Kidney epithelial cell (primary cell): ENCODE data around the gene DLG5. TPM values are rescaled to one million over a fixed set of nuclear protein-coding genes. Genes with fewer than 3 reads are reported as not detected.

Experiments used
- DNase-seq: peaks from one replicate; pipeline ENCODE4 v3.0.0-alpha.2; 2010; ENCODE audit warnings: low read depth
- H3K27me3 ChIP-seq: 2 replicates; pipeline ENCODE4 v1.6.0; 2011; ENCODE audit warnings: low read length; ENCODE audit not compliant: control insufficient read depth, insufficient read depth
- H3K36me3 ChIP-seq: 2 replicates; pipeline ENCODE4 v1.5.1; 2011; ENCODE audit warnings: low read length; ENCODE audit not compliant: control insufficient read depth, insufficient read depth
- H3K4me3 ChIP-seq: 2 replicates; pipeline ENCODE4 v1.5.1; 2011; ENCODE audit warnings: low read depth, mild to moderate bottlenecking, control low read depth, low read length
- total RNA-seq: library from RNA; depleted of rRNA; stranded (reverse); fragments of >200 nt; gene quantifications from 2 replicates; pipeline ENCODE4 v1.2.3, GENCODE V29; 2015
- TF ChIP-seq, protein P1 (sequence below): IDR thresholded peaks from 2 replicates; pipeline ENCODE4 v1.5.1; 2011; ENCODE audit warnings: mild to moderate bottlenecking, moderate library complexity, low read length, control low read depth, inconsistent platforms; ENCODE audit not compliant: insufficient read depth, poor library complexity, severe bottlenecking

Gene DLG5
- total RNA-seq, 1 donor from 2014 or later: 35.9 TPM

DNA sequence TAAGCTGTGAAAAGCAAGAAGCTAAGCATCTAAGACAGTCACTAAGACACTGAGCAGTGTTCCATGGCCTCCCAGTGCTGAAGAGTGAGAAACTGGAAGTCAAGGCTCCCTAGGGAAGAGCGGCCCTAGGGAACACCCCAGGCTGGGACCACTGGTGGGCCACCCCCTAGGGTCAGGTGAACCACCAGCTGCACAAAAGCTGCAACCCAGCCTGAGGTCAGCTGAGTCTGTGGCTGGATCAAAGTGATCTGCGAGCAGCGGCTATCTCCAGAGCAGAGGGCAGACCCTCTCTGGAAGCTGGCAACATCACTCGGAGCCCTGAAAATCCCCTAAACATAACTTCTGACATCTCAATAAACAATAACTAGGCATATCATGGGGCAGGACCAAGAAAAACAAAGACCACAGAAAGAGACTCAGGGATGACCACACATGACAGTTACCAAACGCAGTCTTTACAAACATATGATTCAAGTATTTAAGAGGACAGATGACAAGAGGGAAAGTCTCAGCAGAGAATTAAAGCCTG, 125.8 kb downstream of the DLG5 start:
- Histone ChIP-seq H3K36me3 (no peaks in the 10 kb centered on the region), H3K27me3 (no peaks in the 10 kb centered on the region), H3K4me3 (no peak overlapping the region)
- TF ChIP-seq, protein P1, sequence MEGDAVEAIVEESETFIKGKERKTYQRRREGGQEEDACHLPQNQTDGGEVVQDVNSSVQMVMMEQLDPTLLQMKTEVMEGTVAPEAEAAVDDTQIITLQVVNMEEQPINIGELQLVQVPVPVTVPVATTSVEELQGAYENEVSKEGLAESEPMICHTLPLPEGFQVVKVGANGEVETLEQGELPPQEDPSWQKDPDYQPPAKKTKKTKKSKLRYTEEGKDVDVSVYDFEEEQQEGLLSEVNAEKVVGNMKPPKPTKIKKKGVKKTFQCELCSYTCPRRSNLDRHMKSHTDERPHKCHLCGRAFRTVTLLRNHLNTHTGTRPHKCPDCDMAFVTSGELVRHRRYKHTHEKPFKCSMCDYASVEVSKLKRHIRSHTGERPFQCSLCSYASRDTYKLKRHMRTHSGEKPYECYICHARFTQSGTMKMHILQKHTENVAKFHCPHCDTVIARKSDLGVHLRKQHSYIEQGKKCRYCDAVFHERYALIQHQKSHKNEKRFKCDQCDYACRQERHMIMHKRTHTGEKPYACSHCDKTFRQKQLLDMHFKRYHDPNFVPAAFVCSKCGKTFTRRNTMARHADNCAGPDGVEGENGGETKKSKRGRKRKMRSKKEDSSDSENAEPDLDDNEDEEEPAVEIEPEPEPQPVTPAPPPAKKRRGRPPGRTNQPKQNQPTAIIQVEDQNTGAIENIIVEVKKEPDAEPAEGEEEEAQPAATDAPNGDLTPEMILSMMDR: no peak
- DNase-seq: no peak

DNA sequence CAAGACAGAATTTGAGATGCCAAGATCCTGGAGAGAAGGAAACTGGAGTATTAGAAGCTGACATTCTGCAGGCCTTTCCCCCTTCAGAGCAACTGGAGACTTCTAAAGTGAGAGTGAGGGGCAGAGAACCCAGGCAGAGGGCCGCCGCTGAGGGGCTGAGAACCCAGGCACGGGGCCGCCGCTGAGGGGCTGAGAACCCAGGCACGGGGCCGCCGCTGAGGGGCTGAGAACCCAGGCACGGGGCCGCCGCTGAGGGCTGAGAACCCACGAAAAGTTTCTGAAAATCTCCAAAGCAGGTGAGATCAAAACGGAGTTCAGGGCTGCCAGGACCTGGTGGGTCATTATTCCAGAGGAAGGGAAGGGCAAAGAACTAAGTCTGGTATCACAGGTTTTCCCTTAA, 126.2 kb downstream of the DLG5 start:
- Histone ChIP-seq H3K27me3 (no peaks in the 10 kb centered on the region), H3K36me3 (no peaks in the 10 kb centered on the region), H3K4me3 (no peak overlapping the region)
- no peak for DNase-seq
- TF ChIP-seq, protein P1: no peak

DNA sequence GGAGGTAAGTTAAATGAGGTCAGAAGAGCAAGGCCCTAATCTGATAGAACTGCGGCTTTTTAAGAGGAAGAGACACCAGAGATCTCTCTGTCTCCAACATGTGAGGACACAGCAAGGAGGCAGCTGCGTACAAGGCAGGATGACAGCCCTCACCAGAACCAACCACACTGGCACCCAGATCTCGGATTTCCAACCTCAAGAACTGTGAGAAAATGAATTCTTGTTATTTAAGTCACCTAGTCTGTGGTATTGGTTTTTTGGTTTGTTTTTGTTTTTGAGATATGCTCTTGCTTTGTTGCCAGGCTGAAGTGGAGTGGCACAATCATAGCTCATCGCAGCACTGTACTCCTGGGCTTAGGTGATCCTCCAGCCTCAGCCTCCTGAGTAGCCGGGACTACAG, 127.2 kb downstream of the DLG5 start:
- TF ChIP-seq, protein P1: no peak
- DNase-seq: no peak
- Histone ChIP-seq H3K4me3 (no peak overlapping the region), H3K27me3 (no peaks in the 10 kb centered on the region), H3K36me3 (no peaks in the 10 kb centered on the region)

DNA sequence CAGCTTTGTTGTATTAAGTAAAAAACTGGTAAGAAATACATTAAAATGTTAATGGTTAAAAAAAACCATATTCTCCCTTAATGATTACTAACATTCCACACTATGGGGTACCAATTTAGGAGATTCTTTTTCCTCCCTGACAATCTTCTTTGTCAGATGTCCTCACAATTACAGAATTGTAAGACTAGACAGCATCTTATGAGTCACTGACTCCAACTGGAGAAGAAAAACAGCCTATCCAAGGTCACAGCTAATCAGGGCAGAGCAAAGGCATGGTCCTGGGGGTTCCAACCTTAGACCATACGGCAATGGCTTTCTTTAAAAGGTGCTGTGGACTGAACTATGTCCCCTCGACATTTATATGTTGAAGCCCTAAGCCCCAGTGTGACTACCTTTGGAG, 127.6 kb downstream of the DLG5 start:
- TF ChIP-seq, protein P1: no peak
- Histone ChIP-seq H3K36me3 (no peaks in the 10 kb centered on the region), H3K4me3 (no peak overlapping the region), H3K27me3 (no peaks in the 10 kb centered on the region)
- no peak for DNase-seq

DNA sequence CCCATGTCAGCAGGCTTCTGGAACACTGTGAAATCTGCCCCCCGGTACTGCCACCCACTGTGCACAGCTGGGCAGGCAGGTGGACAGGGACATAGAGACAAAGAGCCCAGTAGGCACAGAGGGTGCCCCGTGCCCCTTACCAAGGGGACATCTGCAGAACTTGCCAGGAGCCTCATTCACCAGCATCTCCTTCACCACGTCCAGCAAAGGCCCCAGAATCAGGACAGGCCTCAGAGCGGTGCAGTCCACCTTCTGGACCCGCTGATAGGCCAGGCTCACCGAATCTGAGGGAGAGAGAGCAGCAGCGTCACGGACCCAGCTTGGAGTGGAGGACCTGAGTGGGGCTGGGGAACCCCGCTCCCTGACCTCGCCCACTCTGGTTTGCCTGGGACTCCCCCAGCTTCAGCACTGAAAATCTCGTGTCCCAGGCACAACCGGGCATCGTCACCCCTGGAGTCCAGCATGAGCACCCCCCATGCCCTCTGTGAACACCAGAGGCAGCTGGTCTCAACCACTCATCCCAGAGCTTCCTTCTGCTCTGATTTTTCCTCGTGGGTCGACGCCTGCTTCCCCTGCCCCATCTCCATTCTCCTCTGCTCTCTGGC, 130.1 kb downstream of the DLG5 start:
- DNase-seq: no peak
- Histone ChIP-seq H3K4me3 (no peak overlapping the region), H3K36me3 (no peaks in the 10 kb centered on the region), H3K27me3 (no peaks in the 10 kb centered on the region)
- TF ChIP-seq, protein P1: no peak
